ENCODE results near the gene NLGN4X. TPM values are rescaled to one million over a fixed set of nuclear protein-coding genes. Genes with fewer than 3 reads are reported as not detected.
A peak's percentile ranks its signal among the peaks of the same experiment; 100 is the strongest.

NLGN4X gene
- total and polyA plus RNA-seq, 8 donors: 0.45 to 2.6 (median 1.7) TPM

DNA sequence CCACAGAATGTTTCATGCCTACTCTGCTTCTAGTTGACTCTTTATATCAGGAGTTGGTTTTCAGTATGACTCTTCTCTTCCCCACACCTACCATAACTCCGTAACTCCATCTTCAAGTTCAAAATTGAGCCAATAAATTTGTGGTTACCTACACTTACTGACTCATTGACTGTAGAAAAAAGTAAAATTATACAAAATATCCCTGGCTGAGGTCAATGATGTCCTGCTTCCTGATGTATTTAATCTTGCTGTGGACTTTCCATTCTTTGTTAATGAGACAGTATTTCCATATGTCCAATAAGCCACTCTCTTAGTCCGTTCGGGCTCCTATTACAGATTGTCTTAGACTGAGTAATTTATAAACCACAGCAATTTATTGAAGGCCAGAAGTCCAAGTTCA lies 9.9 kb upstream of the NLGN4X start:
- DNase-seq (no peak), ATAC-seq (no peak)
- TF ChIP-seq, protein P1, sequence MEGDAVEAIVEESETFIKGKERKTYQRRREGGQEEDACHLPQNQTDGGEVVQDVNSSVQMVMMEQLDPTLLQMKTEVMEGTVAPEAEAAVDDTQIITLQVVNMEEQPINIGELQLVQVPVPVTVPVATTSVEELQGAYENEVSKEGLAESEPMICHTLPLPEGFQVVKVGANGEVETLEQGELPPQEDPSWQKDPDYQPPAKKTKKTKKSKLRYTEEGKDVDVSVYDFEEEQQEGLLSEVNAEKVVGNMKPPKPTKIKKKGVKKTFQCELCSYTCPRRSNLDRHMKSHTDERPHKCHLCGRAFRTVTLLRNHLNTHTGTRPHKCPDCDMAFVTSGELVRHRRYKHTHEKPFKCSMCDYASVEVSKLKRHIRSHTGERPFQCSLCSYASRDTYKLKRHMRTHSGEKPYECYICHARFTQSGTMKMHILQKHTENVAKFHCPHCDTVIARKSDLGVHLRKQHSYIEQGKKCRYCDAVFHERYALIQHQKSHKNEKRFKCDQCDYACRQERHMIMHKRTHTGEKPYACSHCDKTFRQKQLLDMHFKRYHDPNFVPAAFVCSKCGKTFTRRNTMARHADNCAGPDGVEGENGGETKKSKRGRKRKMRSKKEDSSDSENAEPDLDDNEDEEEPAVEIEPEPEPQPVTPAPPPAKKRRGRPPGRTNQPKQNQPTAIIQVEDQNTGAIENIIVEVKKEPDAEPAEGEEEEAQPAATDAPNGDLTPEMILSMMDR (IDR thresholded peaks at IDR 0.05): no peak
- Histone ChIP-seq H3K27ac (no peak overlapping the region), H3K4me1 (no peaks in the 10 kb centered on the region), H3K9me3 (no peaks in the 10 kb centered on the region), H3K36me3 (no peaks in the 10 kb centered on the region), H3K27me3 (no peaks in the 10 kb centered on the region), H3K4me3 (no peak overlapping the region)
- intact Hi-C loops (cut with DNase I): no loop called here

DNA sequence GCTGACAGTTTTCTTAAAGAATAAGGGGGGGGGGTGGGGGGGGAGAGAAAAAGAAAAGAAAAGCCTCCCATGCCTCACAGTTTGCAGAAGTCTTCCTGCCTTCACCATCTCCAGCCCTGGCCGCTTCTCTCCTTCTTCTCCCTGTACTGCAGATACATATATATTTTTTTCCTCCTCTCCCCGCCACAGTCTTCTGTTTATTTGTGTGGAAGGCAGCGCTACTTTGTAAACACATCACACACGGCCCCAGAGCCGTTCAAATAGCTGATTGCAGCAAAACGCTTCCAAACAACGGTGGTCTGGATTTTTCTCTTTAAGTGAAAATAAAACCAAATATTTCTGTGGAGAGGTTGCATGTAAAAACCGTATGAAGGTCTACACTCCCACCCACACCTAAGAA lies 732 bp downstream of the NLGN4X start:
- Histone ChIP-seq H3K4me1 (no peaks in the 10 kb centered on the region), H3K4me3 (no peak overlapping the region), H3K9me3 (no peaks in the 10 kb centered on the region), H3K36me3 (no peaks in the 10 kb centered on the region), H3K27ac (no peak overlapping the region), H3K27me3 (peaks cover 41 to 45% of the 10 kb centered on the region in 2 donors)
- TF ChIP-seq, protein P1 (IDR thresholded peaks at IDR 0.05): no peak
- intact Hi-C loops (cut with DNase I): no loop called here
- ATAC-seq (no peak), DNase-seq (no peak)

DNA sequence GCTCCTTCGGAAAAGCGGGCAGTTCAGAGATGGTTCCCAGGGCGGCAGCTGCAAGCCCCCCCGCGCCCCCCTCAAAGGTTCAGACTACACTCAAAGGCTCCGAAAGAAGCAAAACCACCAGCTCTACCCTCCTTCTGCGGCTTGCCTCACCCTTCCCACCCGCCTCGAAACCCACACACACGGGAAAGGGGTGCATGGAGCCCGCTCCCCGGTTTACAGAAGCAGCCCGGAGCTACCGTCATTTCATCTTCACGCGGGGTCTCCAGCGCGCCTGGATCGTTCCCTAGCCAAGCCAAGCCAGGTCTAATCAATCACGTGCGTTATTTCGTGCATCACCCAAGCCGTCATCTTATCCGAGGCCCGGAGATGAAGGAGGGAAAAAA lies 1.2 kb downstream of the NLGN4X start:
- ATAC-seq: no peak
- peaks cover 41 to 45% of the 10 kb centered on the region in 2 donors for H3K27me3 ChIP-seq
- intact Hi-C loops (cut with DNase I): no loop called here

DNA sequence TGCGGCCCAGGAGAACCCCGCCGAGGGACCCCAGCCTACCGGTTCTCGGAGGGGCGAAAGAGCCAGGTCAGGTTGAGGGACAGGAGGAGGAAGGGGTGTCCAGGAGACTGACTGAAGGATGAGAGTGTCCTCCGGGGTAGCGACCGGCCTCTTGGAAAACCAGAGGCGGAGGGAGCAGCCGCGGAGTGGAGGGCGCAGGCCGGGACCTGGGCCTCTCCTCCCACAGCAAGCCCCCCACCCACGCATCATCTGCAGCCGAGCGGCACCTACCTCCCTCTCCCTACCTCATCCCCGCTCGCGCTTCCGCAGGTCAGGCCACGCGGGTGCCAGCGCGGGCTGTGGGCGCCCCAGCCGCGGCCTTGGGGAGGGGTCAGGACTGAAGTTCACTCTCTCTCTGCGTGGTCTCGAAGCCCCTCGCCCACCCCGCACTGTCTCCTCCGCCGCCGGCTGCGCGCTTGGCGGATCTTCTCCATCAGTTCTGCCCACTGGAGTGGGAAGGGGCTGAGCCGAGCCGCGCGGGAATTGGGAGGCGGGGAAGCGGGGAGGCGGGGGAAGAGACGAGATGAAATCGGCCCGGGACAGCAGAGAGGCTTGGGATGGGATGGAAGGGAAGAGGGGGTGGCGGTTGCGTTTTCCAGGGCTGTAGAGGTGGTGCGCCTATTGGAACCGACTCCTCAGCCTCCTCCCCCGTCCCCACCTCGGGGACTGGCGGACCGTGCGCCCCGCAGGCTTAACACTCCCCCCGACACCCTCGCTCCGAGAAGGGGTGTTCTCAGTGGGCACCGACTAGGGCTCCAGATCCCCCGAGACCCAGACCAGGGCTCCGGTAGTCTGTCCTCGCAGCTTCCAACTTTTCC lies 1.8 kb downstream of the NLGN4X start:
- H3K36me3 ChIP-seq: no peaks in the 10 kb centered on the region
- ATAC-seq: no peak
- TF ChIP-seq, protein P1 (IDR thresholded peaks at IDR 0.05): no peak
- no peaks in the 10 kb centered on the region for H3K9me3 ChIP-seq
- intact Hi-C loops (cut with DNase I): no loop called here
- peaks cover 41 to 45% of the 10 kb centered on the region in 2 donors for H3K27me3 ChIP-seq
- H3K4me1 ChIP-seq: no peaks in the 10 kb centered on the region
- peak in 1 of 4 donors; percentile 28 for DNase-seq
- no peak overlapping the region for H3K27ac ChIP-seq
- H3K4me3 ChIP-seq: peak overlapping the region in 1 of 2 donors; percentile 16

More for the DNA sequence above, 1.2 kb downstream of the NLGN4X start:
- no peaks in the 10 kb centered on the region for H3K4me1 ChIP-seq
- H3K27ac ChIP-seq: no peak overlapping the region
- H3K36me3 ChIP-seq: no peaks in the 10 kb centered on the region
- no peaks in the 10 kb centered on the region for H3K9me3 ChIP-seq
- no peak overlapping the region for H3K4me3 ChIP-seq
- no peak for DNase-seq
- TF ChIP-seq, protein P1 (IDR thresholded peaks at IDR 0.05): no peak

DNA sequence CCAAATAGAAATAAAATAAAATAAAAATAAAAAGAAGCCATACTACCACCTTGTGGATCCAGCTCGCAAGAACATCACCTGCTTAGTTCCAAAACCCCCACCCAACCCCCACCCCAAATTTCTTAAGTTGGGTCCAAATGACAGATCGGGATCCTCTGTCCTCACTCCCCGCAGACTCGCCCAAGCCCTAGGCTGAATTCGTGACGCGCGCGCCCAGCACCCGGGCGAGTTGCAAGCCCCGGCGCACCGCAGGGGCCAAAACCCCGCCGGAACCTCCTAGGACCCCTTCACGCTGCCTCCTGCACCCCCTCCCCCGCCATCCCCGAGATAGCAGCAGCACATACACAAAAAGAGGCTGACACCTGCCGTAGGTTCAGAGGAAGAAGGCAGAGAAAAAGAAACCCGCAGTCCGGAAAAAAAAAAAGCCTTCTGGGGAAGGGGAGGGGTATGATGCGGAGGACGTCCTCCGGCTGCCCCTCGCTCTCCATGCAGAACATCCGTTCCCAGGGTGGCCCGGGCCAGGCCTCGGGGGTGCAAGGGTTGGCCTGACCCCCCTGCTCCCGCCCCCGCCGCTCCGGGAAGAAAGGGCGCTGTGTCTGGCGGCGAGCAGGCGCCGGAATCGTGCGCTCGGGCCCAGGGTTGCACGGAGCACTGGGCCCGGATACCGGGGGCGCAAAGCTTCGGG lies 2.6 kb downstream of the NLGN4X start:
- peak; percentile 37 for ATAC-seq
- TF ChIP-seq, protein P1 (IDR thresholded peaks at IDR 0.05): no peak
- peak in 1 of 4 donors; percentile 52 for DNase-seq
- no peaks in the 10 kb centered on the region for H3K9me3 ChIP-seq
- no peaks in the 10 kb centered on the region for H3K36me3 ChIP-seq
- peaks cover 41 to 45% of the 10 kb centered on the region in 2 donors for H3K27me3 ChIP-seq
- peak overlapping the region in 1 of 2 donors; percentile 16 for H3K4me3 ChIP-seq
- H3K4me1 ChIP-seq: no peaks in the 10 kb centered on the region
- intact Hi-C loops (cut with DNase I): no loop called here
- H3K27ac ChIP-seq: no peak overlapping the region
